Nephron (organoid): ENCODE results near the gene PNPLA6.

Source experiments
- H3K27ac Mint-ChIP-seq, 3 experiments: 2 replicates each; pipeline ENCODE4 v1.8.0; 2020; ENCODE audit warnings: mixed read lengths in 3 of 3, mild to moderate bottlenecking in 2 of 3, moderate library complexity in 1 of 3
- H3K27me3 Mint-ChIP-seq: 2 replicates; pipeline ENCODE4 v1.8.0; 2021; ENCODE audit warnings: low read depth, mild to moderate bottlenecking, moderate library complexity, mixed read lengths
- H3K36me3 Mint-ChIP-seq: 2 replicates; pipeline ENCODE4 v1.8.0; 2020; ENCODE audit warnings: low read depth, mixed read lengths
- H3K4me1 Mint-ChIP-seq: 2 replicates; pipeline ENCODE4 v1.8.0; 2020; ENCODE audit warnings: mixed read lengths
- H3K4me3 Mint-ChIP-seq, 3 experiments: 2 replicates each; pipeline ENCODE4 v1.8.0; 2020; ENCODE audit warnings: mild to moderate bottlenecking in 3 of 3, mixed read lengths in 3 of 3, moderate library complexity in 2 of 3
- H3K9me3 Mint-ChIP-seq: 2 replicates; pipeline ENCODE4 v1.8.0; 2020; ENCODE audit warnings: mixed read lengths
- CTCF ChIP-seq, 3 experiments: fragments of 200-600 bp; sonication (generic); IDR thresholded peaks; one replicate each; pipeline ENCODE4 v1.5.0; 2021; ENCODE audit warnings: antibody characterized with exemption in 3 of 3; ENCODE audit not compliant: unreplicated experiment in 3 of 3

PNPLA6 gene

GRCh38 chr19:7504684-7505083, 30.8 kb upstream of the PNPLA6 start:
- no peaks in the 10 kb centered on the region for H3K36me3 Mint-ChIP-seq
- TF ChIP-seq CTCF (IDR thresholded peaks at IDR 0.05; ENCODE audit: unreplicated experiment in 3 of 3) = no peak
- H3K4me3 Mint-ChIP-seq = no peak overlapping the region
- no peaks in the 10 kb centered on the region for H3K4me1 Mint-ChIP-seq
- no peaks in the 10 kb centered on the region for H3K9me3 Mint-ChIP-seq
- no peak overlapping the region for H3K27ac Mint-ChIP-seq
- peaks cover 24% of the 10 kb centered on the region for H3K27me3 Mint-ChIP-seq

- H3K27me3 Mint-ChIP-seq = peaks cover 25% of the 10 kb centered on the region
- no peaks in the 10 kb centered on the region for H3K4me1 Mint-ChIP-seq
- H3K27ac Mint-ChIP-seq = no peak overlapping the region
- H3K4me3 Mint-ChIP-seq = no peak overlapping the region
- no peak for TF ChIP-seq CTCF (IDR thresholded peaks at IDR 0.05; ENCODE audit: unreplicated experiment in 3 of 3)
- H3K9me3 Mint-ChIP-seq = no peaks in the 10 kb centered on the region
- no peaks in the 10 kb centered on the region for H3K36me3 Mint-ChIP-seq
These were observed 30.2 kb upstream of the PNPLA6 start for GRCh38 chr19:7505288-7505681.

GRCh38 chr19:7505682-7506384, 29.7 kb upstream of the PNPLA6 start:
- H3K4me1 Mint-ChIP-seq = no peaks in the 10 kb centered on the region
- H3K4me3 Mint-ChIP-seq = no peak overlapping the region
- H3K36me3 Mint-ChIP-seq = no peaks in the 10 kb centered on the region
- no peak overlapping the region for H3K27ac Mint-ChIP-seq
- TF ChIP-seq CTCF (IDR thresholded peaks at IDR 0.05; ENCODE audit: unreplicated experiment in 3 of 3) = no peak
- no peaks in the 10 kb centered on the region for H3K9me3 Mint-ChIP-seq
- peaks cover 26% of the 10 kb centered on the region for H3K27me3 Mint-ChIP-seq

GRCh38 chr19:7506385-7507328, 28.9 kb upstream of the PNPLA6 start:
- H3K36me3 Mint-ChIP-seq = no peaks in the 10 kb centered on the region
- no peaks in the 10 kb centered on the region for H3K9me3 Mint-ChIP-seq
- peak overlapping the region in 1 of 3 experiments; percentile 41 for H3K4me3 Mint-ChIP-seq
- no peaks in the 10 kb centered on the region for H3K4me1 Mint-ChIP-seq
- no peak for TF ChIP-seq CTCF (IDR thresholded peaks at IDR 0.05; ENCODE audit: unreplicated experiment in 3 of 3)
- H3K27me3 Mint-ChIP-seq = peaks cover 20% of the 10 kb centered on the region
- no peak overlapping the region for H3K27ac Mint-ChIP-seq

GRCh38 chr19:7507884-7508283, 27.6 kb upstream of the PNPLA6 start:
- no peak overlapping the region for H3K27ac Mint-ChIP-seq
- H3K4me3 Mint-ChIP-seq = no peak overlapping the region
- no peaks in the 10 kb centered on the region for H3K9me3 Mint-ChIP-seq
- peaks cover 14% of the 10 kb centered on the region for H3K27me3 Mint-ChIP-seq
- H3K36me3 Mint-ChIP-seq = no peaks in the 10 kb centered on the region
- H3K4me1 Mint-ChIP-seq = no peaks in the 10 kb centered on the region
- TF ChIP-seq CTCF (IDR thresholded peaks at IDR 0.05; ENCODE audit: unreplicated experiment in 3 of 3) = no peak
